OCI-LY1 (cell line): ENCODE measurements around the gene GDPD4.

Experiments used
- CTCF ChIP-seq: fragments of 200-600 bp; sonication (generic), shearing (Covaris generic); IDR thresholded peaks from 2 replicates; pipeline ENCODE4 v1.5.1; 2017; ENCODE audit warnings: mild to moderate bottlenecking, antibody characterized with exemption, low read length, moderate library complexity, mixed read lengths
- EZH2 ChIP-seq: fragments of 200-600 bp; sonication (generic), shearing (Covaris generic); IDR thresholded peaks from 2 replicates; pipeline ENCODE4 v1.8.0; 2017; ENCODE audit warnings: borderline replicate concordance, mixed run types, mild to moderate bottlenecking, antibody characterized with exemption, low read length, moderate library complexity, mixed read lengths

DNA sequence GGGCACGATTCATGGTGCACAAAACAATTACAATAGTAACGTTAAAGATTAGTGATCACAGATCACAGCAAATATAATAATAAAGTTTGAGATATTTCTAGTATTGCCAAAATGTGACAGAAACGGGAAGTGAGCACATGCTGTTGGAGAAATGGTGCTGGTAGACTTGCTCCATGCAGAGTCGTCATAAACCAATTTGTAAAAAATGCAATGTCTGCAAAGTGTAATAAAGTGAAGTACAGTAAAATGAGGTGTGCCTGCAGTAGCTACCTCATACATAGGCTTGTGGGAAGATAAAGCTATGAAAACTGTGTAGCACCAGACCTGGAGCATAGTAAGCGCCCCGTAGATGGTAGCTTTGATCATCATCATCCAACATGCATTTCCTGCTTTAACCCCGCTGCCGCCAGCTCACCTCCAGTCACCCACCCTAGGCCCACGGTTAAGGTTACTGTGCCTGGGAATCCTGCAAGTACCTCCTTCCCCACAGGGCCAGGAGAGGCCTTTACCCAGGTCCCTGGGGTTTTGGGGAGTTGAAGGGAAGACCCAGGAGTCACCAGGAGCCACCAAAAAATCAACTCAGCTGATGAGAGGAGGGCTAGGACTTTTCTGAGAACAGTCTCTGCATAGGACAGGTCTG is 114.3 kb downstream of the GDPD4 start:
- TF ChIP-seq CTCF (no peak), EZH2 (no peak)
